LNCAP (cell line): ENCODE data around the gene EMILIN1.

Experiments used
- CTCF ChIP-seq: fragments of 450-650 bp; IDR thresholded peaks from 2 replicates; pipeline ENCODE4 v1.5.1; 2017; ENCODE audit warnings: mild to moderate bottlenecking

Gene EMILIN1

GRCh38 chr2:27108221-27108620 lies 29.8 kb downstream of the EMILIN1 start:
- TF ChIP-seq CTCF: no peak

- TF ChIP-seq CTCF: no peak
Measured at GRCh38 chr2:27109083-27109482, 30.7 kb downstream of the EMILIN1 start.

- TF ChIP-seq CTCF: no peak
Measured at GRCh38 chr2:27115519-27115918, 37.1 kb downstream of the EMILIN1 start.

- no peak for TF ChIP-seq CTCF
Measured at GRCh38 chr2:27117995-27118524, 39.6 kb downstream of the EMILIN1 start.

GRCh38 chr2:27118525-27119329 lies 40.3 kb downstream of the EMILIN1 start, which contains the start of gene CGREF1:
CGREF1 (minus strand) TSS chr2:27119128; CDS start chr2:27104366, 14,762 bp downstream.
- no peak for TF ChIP-seq CTCF

GRCh38 chr2:27121906-27122305 lies 43.5 kb downstream of the EMILIN1 start:
- TF ChIP-seq CTCF: no peak

GRCh38 chr2:27122791-27123190 lies 44.4 kb downstream of the EMILIN1 start:
- TF ChIP-seq CTCF: no peak
